Lower leg skin (tissue), 4 donors: ENCODE data around the gene PRDM11. TPM values are rescaled to one million over a fixed set of nuclear protein-coding genes. Genes with fewer than 3 reads are reported as not detected.

Source experiments
- DNase-seq, 2 donors: peaks; one replicate each; pipeline ENCODE4 v3.0.0-alpha.2; 2019; ENCODE audit warnings: low spot score in 2 of 2
- H3K4me3 ChIP-seq: fragments of 200-600 bp; sonication (generic); 2 replicates; pipeline ENCODE4 v1.5.1; 2017; ENCODE audit warnings: mild to moderate bottlenecking, low read depth; ENCODE audit not compliant: poor library complexity, severe bottlenecking
- POLR2A ChIP-seq, 2 donors: fragments of 450-650 bp; IDR thresholded peaks; one replicate each; pipeline ENCODE4 v1.6.1; 2016 to 2017; ENCODE audit warnings: antibody characterized with exemption in 2 of 2, mild to moderate bottlenecking in 1 of 2, moderate library complexity in 1 of 2
- WGBS, 2 donors: methylation state at CpG; one replicate each; pipeline ENCODE4 v1.1.5; 2018; 5-methylcytosine and 5-hydroxymethylcytosine counted together
- intact Hi-C: fragments of 100-400 bp; cut with DNase I; formaldehyde crosslinking; loops from one replicate; pipeline ENCODE4 v1.15.0; 2023; ENCODE audit warnings: low total_unique reads
- total RNA-seq, 4 donors: library from RNA; depleted of rRNA; stranded (reverse); fragments of >200 nt; gene quantifications; one replicate each; pipeline ENCODE4 v1.1.0, GENCODE V29; 2016
- TF ChIP-seq, protein P1 (sequence below), 3 donors: fragments of 450-650 bp; IDR thresholded peaks; one replicate each; pipeline ENCODE4 v1.5.1; 2016; ENCODE audit warnings: antibody characterized with exemption in 3 of 3, mild to moderate bottlenecking in 3 of 3, moderate library complexity in 2 of 3

Gene PRDM11
- total RNA-seq, 4 donors from 2014 or later: 3.2 to 9.5 (median 6.6) TPM

DNA sequence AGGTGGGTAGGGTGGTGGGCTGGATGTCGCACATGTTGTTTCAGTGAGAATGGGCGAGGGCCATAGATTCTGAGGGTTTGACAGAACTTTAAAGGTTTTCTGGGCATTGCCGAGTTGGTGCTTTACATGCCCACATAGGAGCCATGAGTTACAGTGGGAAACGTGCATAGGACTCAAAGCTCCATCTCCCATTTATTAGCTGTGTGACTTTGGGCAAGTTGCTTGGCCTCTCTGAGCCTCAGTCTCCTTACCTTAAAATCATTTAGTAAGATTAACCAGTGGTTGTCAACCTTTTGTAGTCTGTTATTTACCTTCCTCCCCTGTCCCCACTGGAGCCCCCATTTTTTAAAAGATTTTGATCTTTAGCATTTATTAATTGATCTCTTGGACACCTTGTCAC, 72.3 kb downstream of the PRDM11 start:
- 95 to 97% methylated on average over 4 of the region's 4 CpGs for WGBS, 2 donors
- intact Hi-C loops: no loop called here
- TF ChIP-seq, protein P1, sequence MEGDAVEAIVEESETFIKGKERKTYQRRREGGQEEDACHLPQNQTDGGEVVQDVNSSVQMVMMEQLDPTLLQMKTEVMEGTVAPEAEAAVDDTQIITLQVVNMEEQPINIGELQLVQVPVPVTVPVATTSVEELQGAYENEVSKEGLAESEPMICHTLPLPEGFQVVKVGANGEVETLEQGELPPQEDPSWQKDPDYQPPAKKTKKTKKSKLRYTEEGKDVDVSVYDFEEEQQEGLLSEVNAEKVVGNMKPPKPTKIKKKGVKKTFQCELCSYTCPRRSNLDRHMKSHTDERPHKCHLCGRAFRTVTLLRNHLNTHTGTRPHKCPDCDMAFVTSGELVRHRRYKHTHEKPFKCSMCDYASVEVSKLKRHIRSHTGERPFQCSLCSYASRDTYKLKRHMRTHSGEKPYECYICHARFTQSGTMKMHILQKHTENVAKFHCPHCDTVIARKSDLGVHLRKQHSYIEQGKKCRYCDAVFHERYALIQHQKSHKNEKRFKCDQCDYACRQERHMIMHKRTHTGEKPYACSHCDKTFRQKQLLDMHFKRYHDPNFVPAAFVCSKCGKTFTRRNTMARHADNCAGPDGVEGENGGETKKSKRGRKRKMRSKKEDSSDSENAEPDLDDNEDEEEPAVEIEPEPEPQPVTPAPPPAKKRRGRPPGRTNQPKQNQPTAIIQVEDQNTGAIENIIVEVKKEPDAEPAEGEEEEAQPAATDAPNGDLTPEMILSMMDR (IDR thresholded peaks at IDR 0.05): no peak
- TF ChIP-seq POLR2A (IDR thresholded peaks at IDR 0.05): no peak
- no peak overlapping the region for H3K4me3 ChIP-seq
- DNase-seq: no peak

GRCh38 chr11:45219411-45219810, 73.0 kb downstream of the PRDM11 start:
- DNase-seq: no peak
- H3K4me3 ChIP-seq: no peak overlapping the region
- intact Hi-C loops: no loop called here
- WGBS, 2 donors: 95% methylated on average over 18 of the region's 18 CpGs
- TF ChIP-seq, protein P1 (IDR thresholded peaks at IDR 0.05): no peak
- no peak for TF ChIP-seq POLR2A (IDR thresholded peaks at IDR 0.05)

GRCh38 chr11:45223496-45223895, 77.1 kb downstream of the PRDM11 start:
- no peak overlapping the region for H3K4me3 ChIP-seq
- no peak for DNase-seq
- 95% methylated on average over 5 of the region's 5 CpGs for WGBS, 2 donors
- TF ChIP-seq, protein P1 (IDR thresholded peaks at IDR 0.05): no peak
- TF ChIP-seq POLR2A (IDR thresholded peaks at IDR 0.05): no peak
- intact Hi-C loops: no loop called here

DNA sequence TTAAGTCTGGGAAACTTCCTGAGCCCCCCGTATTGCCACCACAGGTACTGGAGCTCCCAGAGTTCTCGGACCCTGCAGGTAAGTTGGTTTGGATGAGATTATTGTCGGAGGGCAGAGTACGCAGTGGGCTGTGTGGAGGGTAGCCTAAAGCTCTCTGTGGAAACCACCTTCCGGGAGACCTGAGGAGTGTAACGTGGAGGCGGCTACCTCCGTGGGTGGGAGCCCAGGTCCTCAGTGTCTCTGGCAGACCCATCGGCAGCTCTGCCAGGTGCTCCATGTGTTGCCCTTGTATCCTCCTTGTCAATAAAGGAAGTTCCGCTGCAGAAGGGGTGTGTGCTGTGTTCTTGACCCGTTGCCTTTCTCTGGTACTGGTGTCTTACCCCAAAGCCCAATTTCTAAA, 78.3 kb downstream of the PRDM11 start:
- TF ChIP-seq, protein P1 (IDR thresholded peaks at IDR 0.05): no peak
- no peak for TF ChIP-seq POLR2A (IDR thresholded peaks at IDR 0.05)
- intact Hi-C loops: no loop called here
- DNase-seq: no peak
- H3K4me3 ChIP-seq: no peak overlapping the region
- 96% methylated on average over 11 of the region's 11 CpGs for WGBS, 2 donors

DNA sequence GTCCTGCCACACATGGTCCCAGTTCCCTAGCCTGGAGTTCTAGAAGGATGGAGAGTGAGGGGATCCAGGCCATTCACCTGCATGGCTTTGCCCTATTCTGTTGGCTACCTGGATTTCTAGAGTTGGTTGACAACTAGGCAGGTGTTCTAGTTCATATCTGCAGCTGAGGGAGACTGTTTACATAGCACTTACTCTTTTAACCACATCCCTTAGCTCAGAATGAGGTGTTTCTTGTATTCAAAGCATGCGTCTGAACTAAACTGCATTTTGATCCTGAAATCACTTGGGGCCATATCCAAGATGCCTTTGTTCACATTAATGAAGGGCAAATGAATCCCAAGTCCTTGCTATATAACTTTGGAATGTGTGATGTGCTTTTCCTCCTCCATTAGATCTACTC, 78.8 kb downstream of the PRDM11 start:
- TF ChIP-seq, protein P1 (IDR thresholded peaks at IDR 0.05): no peak
- TF ChIP-seq POLR2A (IDR thresholded peaks at IDR 0.05): no peak
- DNase-seq: no peak
- 81 to 100% methylated on average over 1 of the region's 1 CpG for WGBS, 2 donors
- intact Hi-C loops: no loop called here
- no peak overlapping the region for H3K4me3 ChIP-seq
